ENCODE measurements around the gene USO1. TPM values are rescaled to one million over a fixed set of nuclear protein-coding genes. Genes with fewer than 3 reads are reported as not detected.

Gene USO1
- total RNA-seq, 2 donors from 2014 or later: 52.0 to 53.3 TPM

DNA sequence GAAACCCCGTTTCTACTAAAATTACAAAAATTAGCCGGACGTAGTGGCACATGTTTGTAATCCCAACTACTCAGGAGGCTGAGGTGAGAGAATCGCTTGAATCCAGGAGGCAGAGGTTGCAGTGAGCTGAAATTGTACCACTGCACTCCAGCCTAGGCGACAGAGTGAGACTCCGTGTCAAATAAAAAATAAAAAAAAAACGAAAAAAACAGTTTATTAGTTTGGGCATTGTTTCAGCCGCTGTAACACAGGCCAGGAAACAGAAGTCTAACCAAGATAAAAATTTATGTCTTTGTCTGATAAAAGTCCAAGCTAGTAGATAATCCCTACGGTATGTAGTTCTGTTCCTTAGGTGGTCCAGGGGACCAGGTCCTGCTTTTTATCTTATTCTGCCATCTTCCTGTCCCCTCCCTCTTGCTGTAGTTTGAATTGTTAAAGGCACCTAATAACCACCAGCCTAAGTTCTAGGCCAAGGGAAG is 21.4 kb downstream of the USO1 start:
- no peaks in the 10 kb centered on the region for H3K27me3 ChIP-seq (replicated peaks; ENCODE audit: insufficient read depth)
- no peaks in the 10 kb centered on the region for H3K4me1 ChIP-seq (replicated peaks)
- no peak overlapping the region for H3K4me3 ChIP-seq
- H3K9me3 ChIP-seq: no peaks in the 10 kb centered on the region
- no peak for DNase-seq (ENCODE audit: low spot score)
- 42% methylated on average over 9 of the region's 9 CpGs for WGBS
- no peak overlapping the region for H3K27ac ChIP-seq
- no peaks in the 10 kb centered on the region for H3K36me3 ChIP-seq
- no peak for TF ChIP-seq POLR2AphosphoS5 (IDR thresholded peaks at IDR 0.05)
- no peak for TF ChIP-seq CTCF (IDR thresholded peaks at IDR 0.05)
- TF ChIP-seq POLR2A (IDR thresholded peaks at IDR 0.05): no peak
- intact Hi-C loops (cut with DNase I): no loop called here

DNA sequence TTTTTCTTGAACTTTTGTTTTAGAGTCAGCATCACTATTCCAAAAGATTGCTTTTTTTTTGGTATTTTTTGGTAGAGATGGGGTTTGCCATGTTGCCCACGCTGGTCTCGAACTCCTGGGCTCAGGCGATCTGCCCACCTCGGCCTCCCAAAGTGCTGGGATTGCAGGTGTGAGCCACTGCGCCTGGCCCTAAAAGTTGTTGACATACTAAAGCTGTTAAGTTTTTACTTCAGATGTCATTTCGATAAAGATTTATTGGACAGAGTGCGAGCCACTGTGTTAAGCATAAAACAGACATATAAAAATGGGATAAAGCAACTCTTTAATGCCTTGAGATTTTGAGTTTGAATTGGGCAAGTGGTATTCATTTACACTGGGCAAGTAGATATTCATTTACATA is 28.3 kb downstream of the USO1 start:
- 73% methylated on average over 7 of the region's 7 CpGs for WGBS
- H3K27me3 ChIP-seq (replicated peaks; ENCODE audit: insufficient read depth): no peaks in the 10 kb centered on the region
- H3K27ac ChIP-seq: no peak overlapping the region
- no peaks in the 10 kb centered on the region for H3K4me1 ChIP-seq (replicated peaks)
- H3K9me3 ChIP-seq: no peaks in the 10 kb centered on the region
- DNase-seq (ENCODE audit: low spot score): no peak
- no peaks in the 10 kb centered on the region for H3K36me3 ChIP-seq
- no peak for TF ChIP-seq CTCF (IDR thresholded peaks at IDR 0.05)
- no peak for TF ChIP-seq POLR2A (IDR thresholded peaks at IDR 0.05)
- no peak for TF ChIP-seq POLR2AphosphoS5 (IDR thresholded peaks at IDR 0.05)
- intact Hi-C loops (cut with DNase I): no loop called here
- no peak overlapping the region for H3K4me3 ChIP-seq

DNA sequence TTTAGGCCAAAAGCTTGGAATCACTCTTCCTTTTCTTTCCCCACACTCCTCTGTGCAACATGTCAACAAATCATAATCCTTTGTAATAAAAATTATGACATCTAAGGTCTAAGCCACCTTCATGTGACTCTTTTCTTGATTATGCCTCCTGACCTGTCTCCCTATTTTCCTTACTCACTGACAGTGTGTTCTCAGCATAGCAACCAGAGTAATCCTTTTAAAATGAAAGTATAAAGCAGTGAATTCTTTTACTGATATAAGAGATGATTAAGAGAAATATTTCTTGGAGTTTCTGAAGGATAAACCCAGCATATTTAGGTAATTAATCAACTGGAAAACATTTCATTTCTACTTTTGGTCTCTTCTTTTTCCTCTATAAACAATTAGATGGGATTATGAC is 44.7 kb downstream of the USO1 start:
- intact Hi-C loops (cut with DNase I): no loop called here
- Histone ChIP-seq H3K9me3 (no peaks in the 10 kb centered on the region), H3K27me3 (replicated peaks; ENCODE audit: insufficient read depth) (no peaks in the 10 kb centered on the region), H3K4me1 (replicated peaks) (no peaks in the 10 kb centered on the region), H3K27ac (no peak overlapping the region), H3K36me3 (no peaks in the 10 kb centered on the region), H3K4me3 (no peak overlapping the region)
- no peak for DNase-seq (ENCODE audit: low spot score)
- TF ChIP-seq POLR2A (IDR thresholded peaks at IDR 0.05): no peak
- TF ChIP-seq CTCF (IDR thresholded peaks at IDR 0.05): no peak
- TF ChIP-seq POLR2AphosphoS5 (IDR thresholded peaks at IDR 0.05): no peak

DNA sequence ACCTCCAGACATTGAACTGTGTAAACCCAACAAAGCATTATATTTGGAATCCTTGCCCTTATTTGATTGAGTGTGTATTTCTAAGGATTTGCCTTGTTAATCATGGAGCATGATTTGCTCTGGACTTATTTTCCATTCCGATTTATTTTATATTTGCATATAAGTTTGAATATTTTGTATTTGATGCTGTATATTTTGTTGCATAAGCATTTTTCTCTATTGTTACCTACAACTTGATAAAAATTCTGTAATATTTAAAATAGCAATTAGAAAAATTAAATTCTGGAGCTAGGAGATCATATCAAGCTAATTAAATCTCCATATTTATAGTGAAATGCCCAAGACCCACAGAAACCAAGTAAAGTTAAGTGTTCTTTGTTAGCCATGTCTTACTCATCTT is 47.2 kb downstream of the USO1 start:
- peaks cover 0 to 6% of the 10 kb centered on the region in 2 donors for H3K36me3 ChIP-seq
- intact Hi-C loops (cut with DNase I): no loop called here

More for the DNA sequence above, 47.2 kb downstream of the USO1 start:
- DNase-seq (ENCODE audit: low spot score): no peak
- H3K4me1 ChIP-seq (replicated peaks): no peaks in the 10 kb centered on the region
- H3K27me3 ChIP-seq (replicated peaks; ENCODE audit: insufficient read depth): no peaks in the 10 kb centered on the region
- H3K9me3 ChIP-seq: no peaks in the 10 kb centered on the region
- H3K27ac ChIP-seq: no peak overlapping the region
- WGBS: 0% methylated on average over 1 of the region's 1 CpG
- TF ChIP-seq POLR2AphosphoS5 (IDR thresholded peaks at IDR 0.05) (no peak), POLR2A (IDR thresholded peaks at IDR 0.05) (no peak), CTCF (IDR thresholded peaks at IDR 0.05) (no peak)
- H3K4me3 ChIP-seq: no peak overlapping the region

Measured in prostate gland (tissue), 2 donors.